GM23338 (cell line): Measurements from ENCODE around the gene AJM1.

Experiments used
- CREB1 ChIP-seq: fragments of 250-450 bp; sonication (Bioruptor Pico); IDR thresholded peaks from 2 replicates; pipeline ENCODE4 v1.5.0; 2020; ENCODE audit warnings: low read depth, mild to moderate bottlenecking, moderate library complexity
- EZH2 ChIP-seq: fragments of 200-600 bp; sonication (generic); IDR thresholded peaks from one replicate; pipeline ENCODE4 v1.8.0; 2017; ENCODE audit warnings: antibody characterized with exemption, mild to moderate bottlenecking, low read depth; ENCODE audit not compliant: unreplicated experiment
- EZH2phosphoT487 ChIP-seq: fragments of 200-600 bp; sonication (generic); IDR thresholded peaks from one replicate; pipeline ENCODE4 v1.8.1; 2018; ENCODE audit warnings: antibody characterized with exemption; ENCODE audit not compliant: unreplicated experiment
- JUNB ChIP-seq: IDR thresholded peaks from one replicate; pipeline ENCODE4 v1.6.1; 2016; ENCODE audit warnings: antibody characterized with exemption; ENCODE audit not compliant: unreplicated experiment
- POLR2AphosphoS5 ChIP-seq: IDR thresholded peaks from 2 replicates; pipeline ENCODE4 v1.6.1; 2016; ENCODE audit warnings: antibody characterized with exemption, low read depth
- ZNF114 ChIP-seq: fragments of 250-450 bp; sonication (Bioruptor Pico); IDR thresholded peaks from 2 replicates; pipeline ENCODE4 v1.5.0; 2020; ENCODE audit warnings: mild to moderate bottlenecking, moderate library complexity
- ZNF331 ChIP-seq: fragments of 250-450 bp; sonication (Bioruptor Pico); IDR thresholded peaks from 2 replicates; pipeline ENCODE4 v1.5.0; 2020; ENCODE audit warnings: low read depth, mild to moderate bottlenecking, moderate library complexity
- TF ChIP-seq, protein P1 (sequence below), 2 experiments: fragments of 200-600 bp in 1 of 2; sonication (generic) in 1 of 2; conservative IDR thresholded peaks; 2 replicates each; pipeline versions ENCODE4 v1.5.1 to v1.6.1; 2016 to 2017; ENCODE audit warnings: antibody characterized with exemption in 2 of 2, low read depth in 2 of 2, mild to moderate bottlenecking in 2 of 2, moderate library complexity in 1 of 2
- TF ChIP-seq, protein P2 (sequence below): IDR thresholded peaks from one replicate; pipeline ENCODE4 v1.6.1; 2018; ENCODE audit warnings: antibody characterized with exemption; ENCODE audit not compliant: unreplicated experiment
- TF ChIP-seq, protein P3 (sequence below): IDR thresholded peaks from 2 replicates; pipeline ENCODE4 v1.6.1; 2016; ENCODE audit warnings: antibody characterized with exemption

DNA sequence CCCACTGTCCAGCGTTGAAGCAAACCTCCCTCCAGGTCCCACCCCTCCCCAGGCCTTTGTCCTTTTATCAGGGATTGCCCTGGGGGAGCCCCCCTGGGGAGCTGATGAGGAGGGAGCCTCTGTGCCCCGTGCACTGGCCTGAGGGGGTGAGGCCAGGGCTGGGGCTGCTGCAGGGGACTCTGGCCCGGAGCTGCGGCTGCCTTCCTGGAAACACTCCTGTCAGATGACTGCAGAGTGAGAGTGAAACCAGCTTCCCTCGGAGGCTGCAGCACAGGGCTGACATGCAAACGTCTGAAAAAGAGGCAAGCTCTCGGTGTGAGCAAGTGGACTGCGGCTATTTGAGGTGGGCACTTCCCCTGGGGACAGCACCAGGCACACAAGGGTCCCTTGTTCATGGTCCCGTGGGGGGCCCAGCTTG, 39.4 kb downstream of the AJM1 start:
- TF ChIP-seq, protein P1, sequence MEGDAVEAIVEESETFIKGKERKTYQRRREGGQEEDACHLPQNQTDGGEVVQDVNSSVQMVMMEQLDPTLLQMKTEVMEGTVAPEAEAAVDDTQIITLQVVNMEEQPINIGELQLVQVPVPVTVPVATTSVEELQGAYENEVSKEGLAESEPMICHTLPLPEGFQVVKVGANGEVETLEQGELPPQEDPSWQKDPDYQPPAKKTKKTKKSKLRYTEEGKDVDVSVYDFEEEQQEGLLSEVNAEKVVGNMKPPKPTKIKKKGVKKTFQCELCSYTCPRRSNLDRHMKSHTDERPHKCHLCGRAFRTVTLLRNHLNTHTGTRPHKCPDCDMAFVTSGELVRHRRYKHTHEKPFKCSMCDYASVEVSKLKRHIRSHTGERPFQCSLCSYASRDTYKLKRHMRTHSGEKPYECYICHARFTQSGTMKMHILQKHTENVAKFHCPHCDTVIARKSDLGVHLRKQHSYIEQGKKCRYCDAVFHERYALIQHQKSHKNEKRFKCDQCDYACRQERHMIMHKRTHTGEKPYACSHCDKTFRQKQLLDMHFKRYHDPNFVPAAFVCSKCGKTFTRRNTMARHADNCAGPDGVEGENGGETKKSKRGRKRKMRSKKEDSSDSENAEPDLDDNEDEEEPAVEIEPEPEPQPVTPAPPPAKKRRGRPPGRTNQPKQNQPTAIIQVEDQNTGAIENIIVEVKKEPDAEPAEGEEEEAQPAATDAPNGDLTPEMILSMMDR (conservative IDR thresholded peaks at IDR 0.05; ENCODE audit: low read depth in 2 of 2), result no peak
- TF ChIP-seq POLR2AphosphoS5 (no peak), ZNF331 (CRISPR knock-in tag) (no peak), EZH2 (no peak), JUNB (no peak), CREB1 (CRISPR knock-in tag) (no peak), EZH2phosphoT487 (no peak), ZNF114 (CRISPR knock-in tag) (no peak)
- TF ChIP-seq, protein P2, sequence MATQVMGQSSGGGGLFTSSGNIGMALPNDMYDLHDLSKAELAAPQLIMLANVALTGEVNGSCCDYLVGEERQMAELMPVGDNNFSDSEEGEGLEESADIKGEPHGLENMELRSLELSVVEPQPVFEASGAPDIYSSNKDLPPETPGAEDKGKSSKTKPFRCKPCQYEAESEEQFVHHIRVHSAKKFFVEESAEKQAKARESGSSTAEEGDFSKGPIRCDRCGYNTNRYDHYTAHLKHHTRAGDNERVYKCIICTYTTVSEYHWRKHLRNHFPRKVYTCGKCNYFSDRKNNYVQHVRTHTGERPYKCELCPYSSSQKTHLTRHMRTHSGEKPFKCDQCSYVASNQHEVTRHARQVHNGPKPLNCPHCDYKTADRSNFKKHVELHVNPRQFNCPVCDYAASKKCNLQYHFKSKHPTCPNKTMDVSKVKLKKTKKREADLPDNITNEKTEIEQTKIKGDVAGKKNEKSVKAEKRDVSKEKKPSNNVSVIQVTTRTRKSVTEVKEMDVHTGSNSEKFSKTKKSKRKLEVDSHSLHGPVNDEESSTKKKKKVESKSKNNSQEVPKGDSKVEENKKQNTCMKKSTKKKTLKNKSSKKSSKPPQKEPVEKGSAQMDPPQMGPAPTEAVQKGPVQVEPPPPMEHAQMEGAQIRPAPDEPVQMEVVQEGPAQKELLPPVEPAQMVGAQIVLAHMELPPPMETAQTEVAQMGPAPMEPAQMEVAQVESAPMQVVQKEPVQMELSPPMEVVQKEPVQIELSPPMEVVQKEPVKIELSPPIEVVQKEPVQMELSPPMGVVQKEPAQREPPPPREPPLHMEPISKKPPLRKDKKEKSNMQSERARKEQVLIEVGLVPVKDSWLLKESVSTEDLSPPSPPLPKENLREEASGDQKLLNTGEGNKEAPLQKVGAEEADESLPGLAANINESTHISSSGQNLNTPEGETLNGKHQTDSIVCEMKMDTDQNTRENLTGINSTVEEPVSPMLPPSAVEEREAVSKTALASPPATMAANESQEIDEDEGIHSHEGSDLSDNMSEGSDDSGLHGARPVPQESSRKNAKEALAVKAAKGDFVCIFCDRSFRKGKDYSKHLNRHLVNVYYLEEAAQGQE, result no peak
- TF ChIP-seq, protein P3, sequence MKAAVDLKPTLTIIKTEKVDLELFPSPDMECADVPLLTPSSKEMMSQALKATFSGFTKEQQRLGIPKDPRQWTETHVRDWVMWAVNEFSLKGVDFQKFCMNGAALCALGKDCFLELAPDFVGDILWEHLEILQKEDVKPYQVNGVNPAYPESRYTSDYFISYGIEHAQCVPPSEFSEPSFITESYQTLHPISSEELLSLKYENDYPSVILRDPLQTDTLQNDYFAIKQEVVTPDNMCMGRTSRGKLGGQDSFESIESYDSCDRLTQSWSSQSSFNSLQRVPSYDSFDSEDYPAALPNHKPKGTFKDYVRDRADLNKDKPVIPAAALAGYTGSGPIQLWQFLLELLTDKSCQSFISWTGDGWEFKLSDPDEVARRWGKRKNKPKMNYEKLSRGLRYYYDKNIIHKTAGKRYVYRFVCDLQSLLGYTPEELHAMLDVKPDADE, result no peak
